Stimulated activated naive CD8-positive, alpha-beta T cell treated with anti-CD3 and anti-CD28 coated beads, Interleukin-15, Interleukin-2, amounts not matched to agents 100 U/mL and 50 U/mL, for 24 hours (primary cell): ENCODE results near the gene MCM5.
"Not testable (repeated sequence)": the region's sequence is repeated elsewhere in the genome, so short reads cannot be mapped to it uniquely, and the experiment has no call there.

Experiments
- ATAC-seq: fragments of 150-1000 bp; cut with Tn5 transposase; one replicate; pipeline ENCODE4 v1.10.0; 2021
- DNase-seq: peaks from one replicate; pipeline ENCODE4 v3.0.0; 2021

Gene MCM5

GRCh38 chr22:35452351-35452781, 52.4 kb downstream of the MCM5 start:
- ATAC-seq (no peak), DNase-seq (no peak)

- DNase-seq (no peak), ATAC-seq (no peak)
Observed at GRCh38 chr22:35452810-35453743, 53.1 kb downstream of the MCM5 start.

GRCh38 chr22:35454416-35455054, 54.6 kb downstream of the MCM5 start:
- DNase-seq (no peak), ATAC-seq (no peak)

GRCh38 chr22:35455529-35455928, 55.6 kb downstream of the MCM5 start:
- no peak for ATAC-seq
- DNase-seq: no peak

- DNase-seq (no peak), ATAC-seq (no peak)
Observed at GRCh38 chr22:35456757-35457156, 56.8 kb downstream of the MCM5 start.

GRCh38 chr22:35457729-35458546, 58.0 kb downstream of the MCM5 start:
- DNase-seq (no peak), ATAC-seq (no peak)

- ATAC-seq: no peak
Observed at GRCh38 chr22:35458547-35459422, 58.8 kb downstream of the MCM5 start.

GRCh38 chr22:35459423-35459894, 59.5 kb downstream of the MCM5 start:
- no peak for DNase-seq
- ATAC-seq: no peak

More at GRCh38 chr22:35458547-35459422, 58.8 kb downstream of the MCM5 start:
- no peak for DNase-seq

- not testable (repeated sequence) for ATAC-seq, DNase-seq
Observed at GRCh38 chr22:35459976-35460375, 60.0 kb downstream of the MCM5 start.

GRCh38 chr22:35460688-35461087, 60.7 kb downstream of the MCM5 start:
- no peak for DNase-seq
- no peak for ATAC-seq

GRCh38 chr22:35462498-35463230, 62.7 kb downstream of the MCM5 start:
- ATAC-seq (no peak), DNase-seq (no peak)

- no peak for ATAC-seq
- no peak for DNase-seq
Observed at GRCh38 chr22:35463231-35463933, 63.4 kb downstream of the MCM5 start.

- no peak for ATAC-seq
Observed at GRCh38 chr22:35464399-35464798, 64.5 kb downstream of the MCM5 start.

GRCh38 chr22:35465109-35465701, 65.3 kb downstream of the MCM5 start:
- DNase-seq (no peak), ATAC-seq (no peak)

More at GRCh38 chr22:35464399-35464798, 64.5 kb downstream of the MCM5 start:
- DNase-seq: no peak

GRCh38 chr22:35467681-35468434, 67.9 kb downstream of the MCM5 start:
- no peak for DNase-seq
- ATAC-seq: no peak

GRCh38 chr22:35470903-35471321, 71.0 kb downstream of the MCM5 start:
- no peak for ATAC-seq

GRCh38 chr22:35471566-35471965, 71.6 kb downstream of the MCM5 start:
- ATAC-seq, DNase-seq: not testable (repeated sequence)

More at GRCh38 chr22:35470903-35471321, 71.0 kb downstream of the MCM5 start:
- DNase-seq: no peak

GRCh38 chr22:35472488-35472887, 72.5 kb downstream of the MCM5 start:
- ATAC-seq: no peak
- no peak for DNase-seq

GRCh38 chr22:35473971-35474370, 74.0 kb downstream of the MCM5 start:
- DNase-seq (no peak), ATAC-seq (no peak)
